ENCODE data around the gene TBCD.

The TBCD gene

DNA sequence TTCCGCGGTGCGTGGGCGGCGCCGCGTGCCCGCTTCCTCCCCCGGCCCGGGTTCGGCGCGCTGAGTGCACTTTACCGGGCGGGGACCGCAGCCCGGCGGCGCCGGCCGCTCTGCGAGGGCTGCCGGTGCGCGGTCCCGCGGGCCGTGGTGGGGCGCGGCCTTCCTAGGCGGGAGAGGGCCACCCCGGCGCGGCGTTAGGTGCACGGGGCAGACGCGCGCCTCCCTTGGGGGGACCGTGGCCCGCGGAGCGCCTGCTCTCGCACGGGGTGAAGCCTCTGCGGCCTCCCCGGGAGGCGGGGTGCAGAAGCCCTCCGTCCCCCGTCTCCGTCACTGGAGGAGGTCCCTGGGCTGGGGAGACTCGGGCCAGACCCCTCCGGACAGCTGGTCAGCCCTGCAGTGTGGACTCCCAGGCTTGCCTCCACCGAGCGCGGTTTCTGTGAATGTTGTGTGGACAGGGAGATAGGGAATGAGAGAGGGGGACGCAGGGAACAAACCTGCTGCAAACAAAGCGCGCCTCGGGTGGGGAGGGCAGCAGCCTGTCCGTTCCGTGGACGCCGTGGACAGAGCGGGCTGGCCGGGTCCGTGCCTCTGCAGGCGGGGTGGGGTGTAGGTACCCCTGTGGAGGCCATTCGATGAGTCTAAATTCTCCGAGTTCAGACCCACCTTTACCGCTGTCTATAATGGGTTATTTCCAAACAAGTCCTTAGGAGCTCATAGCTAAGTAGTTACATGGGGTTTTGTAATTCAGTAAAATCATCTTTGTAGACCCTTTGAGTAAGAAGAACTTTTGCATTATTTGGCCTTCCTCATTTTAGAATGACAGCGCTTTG, 721 bp downstream of the TBCD start:
- peak overlapping the region; percentile 85 for H3K4me3 ChIP-seq (ENCODE audit: low read depth, low read length)
- DNase-seq (ENCODE audit: low read depth), result no peak
- TF ChIP-seq, protein P1, sequence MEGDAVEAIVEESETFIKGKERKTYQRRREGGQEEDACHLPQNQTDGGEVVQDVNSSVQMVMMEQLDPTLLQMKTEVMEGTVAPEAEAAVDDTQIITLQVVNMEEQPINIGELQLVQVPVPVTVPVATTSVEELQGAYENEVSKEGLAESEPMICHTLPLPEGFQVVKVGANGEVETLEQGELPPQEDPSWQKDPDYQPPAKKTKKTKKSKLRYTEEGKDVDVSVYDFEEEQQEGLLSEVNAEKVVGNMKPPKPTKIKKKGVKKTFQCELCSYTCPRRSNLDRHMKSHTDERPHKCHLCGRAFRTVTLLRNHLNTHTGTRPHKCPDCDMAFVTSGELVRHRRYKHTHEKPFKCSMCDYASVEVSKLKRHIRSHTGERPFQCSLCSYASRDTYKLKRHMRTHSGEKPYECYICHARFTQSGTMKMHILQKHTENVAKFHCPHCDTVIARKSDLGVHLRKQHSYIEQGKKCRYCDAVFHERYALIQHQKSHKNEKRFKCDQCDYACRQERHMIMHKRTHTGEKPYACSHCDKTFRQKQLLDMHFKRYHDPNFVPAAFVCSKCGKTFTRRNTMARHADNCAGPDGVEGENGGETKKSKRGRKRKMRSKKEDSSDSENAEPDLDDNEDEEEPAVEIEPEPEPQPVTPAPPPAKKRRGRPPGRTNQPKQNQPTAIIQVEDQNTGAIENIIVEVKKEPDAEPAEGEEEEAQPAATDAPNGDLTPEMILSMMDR (IDR thresholded peaks at IDR 0.05; ENCODE audit: control insufficient read depth, extremely low read depth, insufficient read depth), result no peak

GRCh38 chr17:82753201-82753464, 1.3 kb downstream of the TBCD start:
- TF ChIP-seq, protein P1 (IDR thresholded peaks at IDR 0.05; ENCODE audit: control insufficient read depth, extremely low read depth, insufficient read depth), result no peak
- DNase-seq (ENCODE audit: low read depth), result no peak
- H3K4me3 ChIP-seq (ENCODE audit: low read depth, low read length), result peak overlapping the region; percentile 85

DNA sequence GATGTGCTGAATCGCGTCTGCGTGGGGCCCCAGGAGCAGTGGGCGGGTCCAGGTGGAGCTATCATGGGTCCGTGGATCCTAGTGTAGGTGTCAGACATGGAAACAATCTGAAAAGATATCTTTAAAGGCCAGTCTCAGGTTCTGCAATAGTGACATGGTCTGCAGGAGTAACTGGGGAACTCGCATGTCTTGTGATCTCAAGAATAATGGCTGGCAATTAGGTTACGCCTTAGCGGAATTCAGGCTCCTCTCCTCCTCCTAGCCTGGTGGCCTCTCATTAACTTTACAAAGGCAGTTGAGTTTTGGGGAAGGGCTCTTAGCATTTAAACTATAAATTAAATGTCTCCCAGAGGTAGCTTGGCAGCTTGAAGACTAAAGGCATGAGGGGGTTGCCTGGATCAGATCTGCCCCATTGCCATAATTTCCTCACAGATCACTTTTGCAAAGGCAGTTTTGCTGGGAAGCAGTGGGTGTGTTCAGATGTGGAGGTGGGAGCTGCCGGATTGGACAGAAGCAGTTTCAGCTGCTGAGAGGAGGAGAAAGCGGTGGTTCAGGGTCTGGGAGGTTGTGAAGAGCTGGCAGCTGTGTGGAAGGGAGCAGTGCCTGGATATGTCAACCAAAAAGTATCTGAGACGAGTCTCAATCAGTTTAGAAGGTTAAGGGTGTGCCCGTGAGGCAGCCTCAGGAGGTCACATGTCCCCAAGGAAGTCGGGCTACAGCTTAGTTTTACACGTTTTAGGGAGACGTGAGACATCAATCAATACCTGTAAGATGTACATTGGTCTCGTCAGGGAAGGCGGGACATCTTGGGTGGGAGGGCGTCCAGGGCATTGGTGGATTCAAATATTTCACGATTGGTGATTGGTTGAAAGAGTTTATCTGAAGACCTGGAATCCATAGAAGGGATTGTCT, 2.7 kb downstream of the TBCD start:
- DNase-seq (ENCODE audit: low read depth), result no peak
- H3K4me3 ChIP-seq (ENCODE audit: low read depth, low read length), result no peak overlapping the region
- TF ChIP-seq, protein P1 (IDR thresholded peaks at IDR 0.05; ENCODE audit: control insufficient read depth, extremely low read depth, insufficient read depth), result no peak

DNA sequence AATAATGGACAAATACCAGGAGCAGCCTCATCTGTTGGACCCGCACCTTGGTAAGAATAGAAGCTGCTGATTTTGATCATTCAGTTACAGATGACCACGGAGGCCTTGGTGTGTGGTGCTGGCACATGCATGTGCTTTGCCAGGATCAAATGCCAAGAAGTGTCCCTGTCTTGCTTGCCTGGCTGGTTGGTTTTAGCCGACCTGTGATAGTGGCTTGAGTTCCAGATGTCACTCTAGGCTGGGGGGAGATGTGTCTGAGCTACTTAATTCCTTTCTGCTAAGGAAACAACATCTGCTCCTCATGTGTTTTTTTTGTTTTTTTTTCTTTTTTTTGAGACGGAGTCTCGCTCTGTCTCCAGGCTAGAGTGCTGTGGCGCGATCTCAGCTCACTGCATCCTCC, 4.3 kb downstream of the TBCD start:
- DNase-seq (ENCODE audit: low read depth), result no peak
- TF ChIP-seq, protein P1 (IDR thresholded peaks at IDR 0.05; ENCODE audit: control insufficient read depth, extremely low read depth, insufficient read depth), result no peak
- no peak overlapping the region for H3K4me3 ChIP-seq (ENCODE audit: low read depth, low read length)

DNA sequence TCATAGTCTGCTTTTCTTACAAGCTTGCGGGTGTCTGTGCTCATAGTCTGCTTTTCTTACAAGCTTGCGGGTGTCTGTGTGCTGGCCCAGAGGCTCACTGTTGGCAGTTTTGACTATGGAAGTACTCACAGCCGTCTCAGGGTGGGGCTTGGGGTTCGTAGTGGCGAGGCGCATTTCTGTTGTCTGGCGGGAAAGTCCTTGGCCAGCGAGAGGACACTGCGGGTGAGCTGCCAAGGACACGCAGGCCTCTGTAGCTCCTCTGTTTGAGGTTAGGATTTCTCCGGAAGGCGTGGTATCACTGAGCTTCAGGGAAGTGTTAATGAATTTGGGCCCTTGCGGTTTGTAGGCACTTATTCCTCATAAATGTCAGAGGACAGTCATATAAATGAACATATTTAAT, 13.5 kb downstream of the TBCD start:
- H3K4me3 ChIP-seq (ENCODE audit: low read depth, low read length), result no peak overlapping the region
- no peak for DNase-seq (ENCODE audit: low read depth)
- TF ChIP-seq, protein P1 (IDR thresholded peaks at IDR 0.05; ENCODE audit: control insufficient read depth, extremely low read depth, insufficient read depth), result no peak

DNA sequence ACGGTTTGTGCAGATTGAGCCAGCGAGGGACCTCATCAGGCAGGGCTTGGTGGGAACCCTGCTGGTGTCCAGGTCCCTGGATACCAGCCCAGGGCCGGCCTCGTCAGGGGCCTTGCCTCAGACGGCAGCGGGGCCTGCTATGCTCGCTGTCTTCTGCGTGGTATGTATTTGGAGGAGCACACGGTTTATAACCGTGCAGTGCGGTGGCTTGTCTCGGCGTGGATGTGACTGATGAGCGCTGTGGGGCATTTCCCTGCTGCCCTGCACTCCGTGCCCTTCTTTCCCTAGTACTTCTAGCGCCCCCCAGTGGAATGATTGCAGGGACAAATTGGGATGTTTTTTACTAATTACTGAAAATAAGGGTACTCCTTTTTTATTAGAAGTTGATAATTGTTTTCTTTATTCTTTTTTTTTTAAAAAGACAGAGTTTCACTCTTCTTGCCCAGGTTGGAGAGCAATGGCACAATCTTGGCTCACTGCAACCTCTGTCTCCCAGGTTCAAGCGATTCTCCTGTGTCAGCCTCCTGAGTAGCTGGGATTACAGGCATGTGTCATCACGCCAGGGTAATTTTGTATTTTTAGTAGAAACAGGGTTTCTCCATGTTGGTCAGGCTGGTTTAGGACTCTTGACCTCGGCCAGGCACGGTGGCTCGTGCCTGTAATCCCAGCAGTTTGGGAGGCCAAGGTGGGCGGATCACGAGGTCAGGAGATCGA, 15.3 kb downstream of the TBCD start:
- TF ChIP-seq, protein P1 (IDR thresholded peaks at IDR 0.05; ENCODE audit: control insufficient read depth, extremely low read depth, insufficient read depth), result peak; percentile 69
- no peak overlapping the region for H3K4me3 ChIP-seq (ENCODE audit: low read depth, low read length)
- no peak for DNase-seq (ENCODE audit: low read depth)

Measured in LNCaP clone FGC (cell line).